ENCODE data around the gene CST3.

The CST3 gene

GRCh38 chr20:23652371-23652770, 14.6 kb upstream of the CST3 start:
- no peaks in the 10 kb centered on the region for H3K36me3 ChIP-seq (ENCODE audit: control insufficient read depth, insufficient read depth, low read length)
- no peak overlapping the region for H3K4me3 ChIP-seq (ENCODE audit: low read depth, low read length)
- no peaks in the 10 kb centered on the region for H3K27me3 ChIP-seq (ENCODE audit: control insufficient read depth, insufficient read depth, low read length)
- no peak overlapping the region for H3K9ac ChIP-seq (ENCODE audit: low read depth, low read length)
- H3K4me1 ChIP-seq (ENCODE audit: control insufficient read depth, insufficient read depth, low read length): no peaks in the 10 kb centered on the region
- H3K9me3 ChIP-seq (ENCODE audit: control insufficient read depth, insufficient read depth, low read length): no peaks in the 10 kb centered on the region

- Histone ChIP-seq H3K4me3 (ENCODE audit: low read depth, low read length) (no peak overlapping the region), H3K9me3 (ENCODE audit: control insufficient read depth, insufficient read depth, low read length) (no peaks in the 10 kb centered on the region), H3K27me3 (ENCODE audit: control insufficient read depth, insufficient read depth, low read length) (no peaks in the 10 kb centered on the region), H3K36me3 (ENCODE audit: control insufficient read depth, insufficient read depth, low read length) (no peaks in the 10 kb centered on the region), H3K4me1 (ENCODE audit: control insufficient read depth, insufficient read depth, low read length) (no peaks in the 10 kb centered on the region), H3K9ac (ENCODE audit: low read depth, low read length) (no peak overlapping the region)
Observed at GRCh38 chr20:23651117-23651516, 13.4 kb upstream of the CST3 start.

DNA sequence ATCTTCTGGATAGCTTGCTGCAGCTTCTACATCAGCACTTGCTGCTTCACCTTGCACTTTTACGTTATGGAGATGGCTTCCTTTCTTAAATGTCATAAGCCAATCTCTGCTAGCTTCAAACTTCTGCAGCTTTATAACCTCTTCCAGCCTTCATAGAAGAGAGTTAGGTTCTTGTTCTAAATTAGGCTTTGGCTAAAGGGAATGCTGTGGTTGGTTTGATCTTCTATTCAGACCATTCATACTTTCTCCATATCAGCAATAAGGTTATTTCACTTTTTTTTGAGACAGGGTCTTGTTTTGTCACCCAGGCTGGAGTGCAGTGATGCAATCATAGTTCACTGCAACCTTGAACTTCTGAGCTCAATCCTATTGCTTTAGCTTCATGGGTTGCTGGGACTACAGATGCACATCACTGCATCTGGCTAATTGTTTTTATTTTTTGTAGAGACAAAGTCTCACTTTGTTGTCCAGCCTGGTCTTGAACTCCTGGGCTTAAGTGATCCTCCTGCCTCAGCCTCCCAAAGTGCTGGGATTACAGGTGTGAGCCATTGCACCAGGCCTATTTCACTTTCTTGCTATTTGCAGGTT, 12.2 kb upstream of the CST3 start:
- Histone ChIP-seq H3K4me1 (ENCODE audit: control insufficient read depth, insufficient read depth, low read length) (no peaks in the 10 kb centered on the region), H3K9ac (ENCODE audit: low read depth, low read length) (no peak overlapping the region), H3K27me3 (ENCODE audit: control insufficient read depth, insufficient read depth, low read length) (no peaks in the 10 kb centered on the region), H3K36me3 (ENCODE audit: control insufficient read depth, insufficient read depth, low read length) (no peaks in the 10 kb centered on the region), H3K4me3 (ENCODE audit: low read depth, low read length) (no peak overlapping the region), H3K9me3 (ENCODE audit: control insufficient read depth, insufficient read depth, low read length) (no peaks in the 10 kb centered on the region)

- H3K27me3 ChIP-seq (ENCODE audit: control insufficient read depth, insufficient read depth, low read length): no peaks in the 10 kb centered on the region
- H3K4me3 ChIP-seq (ENCODE audit: low read depth, low read length): no peak overlapping the region
- H3K36me3 ChIP-seq (ENCODE audit: control insufficient read depth, insufficient read depth, low read length): no peaks in the 10 kb centered on the region
- no peaks in the 10 kb centered on the region for H3K9me3 ChIP-seq (ENCODE audit: control insufficient read depth, insufficient read depth, low read length)
- no peak overlapping the region for H3K9ac ChIP-seq (ENCODE audit: low read depth, low read length)
- no peaks in the 10 kb centered on the region for H3K4me1 ChIP-seq (ENCODE audit: control insufficient read depth, insufficient read depth, low read length)
Observed at GRCh38 chr20:23649242-23649641, 11.5 kb upstream of the CST3 start.

- Histone ChIP-seq H3K9ac (ENCODE audit: low read depth, low read length) (no peak overlapping the region), H3K36me3 (ENCODE audit: control insufficient read depth, insufficient read depth, low read length) (no peaks in the 10 kb centered on the region), H3K9me3 (ENCODE audit: control insufficient read depth, insufficient read depth, low read length) (no peaks in the 10 kb centered on the region), H3K4me3 (ENCODE audit: low read depth, low read length) (no peak overlapping the region), H3K4me1 (ENCODE audit: control insufficient read depth, insufficient read depth, low read length) (no peaks in the 10 kb centered on the region), H3K27me3 (ENCODE audit: control insufficient read depth, insufficient read depth, low read length) (no peaks in the 10 kb centered on the region)
Observed at GRCh38 chr20:23647346-23647745, 9.6 kb upstream of the CST3 start.

DNA sequence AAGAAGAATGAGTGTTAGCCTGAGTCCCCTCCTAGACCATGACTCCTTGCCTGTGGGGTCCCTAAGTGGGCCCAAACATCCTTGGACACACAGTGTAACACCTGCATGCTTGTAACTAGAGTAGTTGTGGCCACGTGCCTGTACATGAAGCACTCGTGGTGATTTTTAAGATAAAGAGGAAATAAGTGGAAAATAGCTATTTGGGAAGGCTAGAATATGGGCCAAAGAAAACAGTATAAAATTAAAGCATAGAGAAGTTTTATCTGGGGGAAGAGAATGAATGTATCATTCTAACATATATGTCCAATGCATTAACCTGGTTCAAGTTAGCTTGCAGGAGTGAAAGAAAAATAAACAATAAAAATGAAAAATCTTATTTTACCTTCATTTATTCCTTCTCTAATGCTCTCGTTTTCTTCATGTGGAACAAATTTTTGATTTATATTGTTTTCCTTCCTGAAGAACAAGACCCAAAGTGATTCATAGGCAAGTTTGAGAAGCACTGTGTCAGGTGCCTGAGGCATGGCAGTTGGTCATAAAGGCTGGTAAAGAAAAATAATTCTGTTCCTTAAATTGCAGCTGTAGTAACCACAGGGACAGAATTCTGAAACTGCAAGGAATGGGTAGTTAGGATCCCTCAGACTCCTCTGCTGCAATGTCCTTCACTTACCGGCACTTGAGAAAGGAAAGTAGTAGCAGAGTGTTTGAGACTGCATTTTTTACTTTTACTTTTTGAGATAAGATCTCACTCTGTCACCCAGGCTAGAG, 8.5 kb upstream of the CST3 start:
- Histone ChIP-seq H3K9ac (ENCODE audit: low read depth, low read length) (no peak overlapping the region), H3K36me3 (ENCODE audit: control insufficient read depth, insufficient read depth, low read length) (no peaks in the 10 kb centered on the region), H3K4me1 (ENCODE audit: control insufficient read depth, insufficient read depth, low read length) (no peaks in the 10 kb centered on the region), H3K4me3 (ENCODE audit: low read depth, low read length) (no peak overlapping the region), H3K27me3 (ENCODE audit: control insufficient read depth, insufficient read depth, low read length) (no peaks in the 10 kb centered on the region), H3K9me3 (ENCODE audit: control insufficient read depth, insufficient read depth, low read length) (no peaks in the 10 kb centered on the region)

GRCh38 chr20:23645575-23645974, 7.8 kb upstream of the CST3 start:
- H3K9ac ChIP-seq (ENCODE audit: low read depth, low read length): no peak overlapping the region
- H3K4me3 ChIP-seq (ENCODE audit: low read depth, low read length): no peak overlapping the region
- H3K27me3 ChIP-seq (ENCODE audit: control insufficient read depth, insufficient read depth, low read length): no peaks in the 10 kb centered on the region
- H3K9me3 ChIP-seq (ENCODE audit: control insufficient read depth, insufficient read depth, low read length): no peaks in the 10 kb centered on the region
- H3K36me3 ChIP-seq (ENCODE audit: control insufficient read depth, insufficient read depth, low read length): no peaks in the 10 kb centered on the region
- no peaks in the 10 kb centered on the region for H3K4me1 ChIP-seq (ENCODE audit: control insufficient read depth, insufficient read depth, low read length)

DNA sequence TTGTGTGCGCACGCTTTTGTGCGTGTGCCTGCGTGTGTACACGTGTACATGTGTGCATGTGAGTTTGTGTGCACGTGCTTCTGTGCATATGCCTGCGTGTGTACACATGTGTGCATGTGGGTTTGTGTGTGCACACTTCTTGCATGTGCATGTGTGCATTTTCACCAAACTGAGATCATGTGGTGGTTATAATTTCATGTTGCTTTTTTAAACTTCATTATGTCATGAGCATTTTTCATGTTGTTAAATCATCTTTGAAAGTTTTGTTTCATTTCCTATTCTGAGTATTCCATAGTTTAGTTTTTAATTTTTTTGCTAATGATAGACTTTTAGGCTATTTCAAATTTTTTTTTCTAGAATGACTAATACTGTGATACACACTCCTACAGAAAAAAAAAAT, 6.4 kb upstream of the CST3 start:
- no peaks in the 10 kb centered on the region for H3K36me3 ChIP-seq (ENCODE audit: control insufficient read depth, insufficient read depth, low read length)
- H3K9me3 ChIP-seq (ENCODE audit: control insufficient read depth, insufficient read depth, low read length): no peaks in the 10 kb centered on the region
- no peak overlapping the region for H3K9ac ChIP-seq (ENCODE audit: low read depth, low read length)
- H3K4me3 ChIP-seq (ENCODE audit: low read depth, low read length): no peak overlapping the region
- no peaks in the 10 kb centered on the region for H3K4me1 ChIP-seq (ENCODE audit: control insufficient read depth, insufficient read depth, low read length)
- H3K27me3 ChIP-seq (ENCODE audit: control insufficient read depth, insufficient read depth, low read length): no peaks in the 10 kb centered on the region

GRCh38 chr20:23643659-23644058, 5.9 kb upstream of the CST3 start:
- no peak overlapping the region for H3K4me3 ChIP-seq (ENCODE audit: low read depth, low read length)
- no peaks in the 10 kb centered on the region for H3K9me3 ChIP-seq (ENCODE audit: control insufficient read depth, insufficient read depth, low read length)
- no peak overlapping the region for H3K9ac ChIP-seq (ENCODE audit: low read depth, low read length)
- no peaks in the 10 kb centered on the region for H3K36me3 ChIP-seq (ENCODE audit: control insufficient read depth, insufficient read depth, low read length)
- H3K4me1 ChIP-seq (ENCODE audit: control insufficient read depth, insufficient read depth, low read length): no peaks in the 10 kb centered on the region
- H3K27me3 ChIP-seq (ENCODE audit: control insufficient read depth, insufficient read depth, low read length): no peaks in the 10 kb centered on the region

- Histone ChIP-seq H3K9ac (ENCODE audit: low read depth, low read length) (no peak overlapping the region), H3K27me3 (ENCODE audit: control insufficient read depth, insufficient read depth, low read length) (no peaks in the 10 kb centered on the region), H3K4me1 (ENCODE audit: control insufficient read depth, insufficient read depth, low read length) (no peaks in the 10 kb centered on the region), H3K9me3 (ENCODE audit: control insufficient read depth, insufficient read depth, low read length) (no peaks in the 10 kb centered on the region), H3K4me3 (ENCODE audit: low read depth, low read length) (no peak overlapping the region), H3K36me3 (ENCODE audit: control insufficient read depth, insufficient read depth, low read length) (no peaks in the 10 kb centered on the region)
Observed at GRCh38 chr20:23641936-23642751, 4.4 kb upstream of the CST3 start.

- Histone ChIP-seq H3K9me3 (ENCODE audit: control insufficient read depth, insufficient read depth, low read length) (no peaks in the 10 kb centered on the region), H3K4me3 (ENCODE audit: low read depth, low read length) (no peak overlapping the region), H3K9ac (ENCODE audit: low read depth, low read length) (no peak overlapping the region), H3K4me1 (ENCODE audit: control insufficient read depth, insufficient read depth, low read length) (peaks cover 5% of the 10 kb centered on the region), H3K27me3 (ENCODE audit: control insufficient read depth, insufficient read depth, low read length) (peaks cover 10% of the 10 kb centered on the region), H3K36me3 (ENCODE audit: control insufficient read depth, insufficient read depth, low read length) (no peaks in the 10 kb centered on the region)
Observed at GRCh38 chr20:23640671-23641667, 3.2 kb upstream of the CST3 start.

Data from iPS-15b (cell line).